ENCODE measurements around the gene BMPER.

The BMPER gene

DNA sequence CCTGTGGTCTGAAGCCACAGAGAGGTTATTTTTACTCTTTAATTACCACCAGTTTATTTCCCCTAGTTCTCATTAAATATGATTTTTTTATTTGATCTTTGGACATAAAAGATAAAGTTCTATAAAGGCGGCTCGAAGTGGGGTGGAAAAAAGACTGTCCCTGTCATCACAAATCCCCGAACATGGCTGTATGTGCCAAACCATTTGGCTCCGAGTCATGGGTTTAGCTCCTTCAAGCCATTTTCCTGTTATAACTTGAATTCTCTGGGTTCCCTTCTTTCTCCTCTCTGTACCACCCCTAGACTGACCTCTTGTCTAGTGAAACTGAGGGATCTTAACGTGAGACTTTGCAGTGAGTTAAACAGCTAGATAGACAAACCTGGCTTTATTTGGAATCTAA is 181.6 kb downstream of the BMPER start:
- DNase-seq (ENCODE audit: low read depth in 2 of 2, low spot score in 1 of 2), result no peak

DNA sequence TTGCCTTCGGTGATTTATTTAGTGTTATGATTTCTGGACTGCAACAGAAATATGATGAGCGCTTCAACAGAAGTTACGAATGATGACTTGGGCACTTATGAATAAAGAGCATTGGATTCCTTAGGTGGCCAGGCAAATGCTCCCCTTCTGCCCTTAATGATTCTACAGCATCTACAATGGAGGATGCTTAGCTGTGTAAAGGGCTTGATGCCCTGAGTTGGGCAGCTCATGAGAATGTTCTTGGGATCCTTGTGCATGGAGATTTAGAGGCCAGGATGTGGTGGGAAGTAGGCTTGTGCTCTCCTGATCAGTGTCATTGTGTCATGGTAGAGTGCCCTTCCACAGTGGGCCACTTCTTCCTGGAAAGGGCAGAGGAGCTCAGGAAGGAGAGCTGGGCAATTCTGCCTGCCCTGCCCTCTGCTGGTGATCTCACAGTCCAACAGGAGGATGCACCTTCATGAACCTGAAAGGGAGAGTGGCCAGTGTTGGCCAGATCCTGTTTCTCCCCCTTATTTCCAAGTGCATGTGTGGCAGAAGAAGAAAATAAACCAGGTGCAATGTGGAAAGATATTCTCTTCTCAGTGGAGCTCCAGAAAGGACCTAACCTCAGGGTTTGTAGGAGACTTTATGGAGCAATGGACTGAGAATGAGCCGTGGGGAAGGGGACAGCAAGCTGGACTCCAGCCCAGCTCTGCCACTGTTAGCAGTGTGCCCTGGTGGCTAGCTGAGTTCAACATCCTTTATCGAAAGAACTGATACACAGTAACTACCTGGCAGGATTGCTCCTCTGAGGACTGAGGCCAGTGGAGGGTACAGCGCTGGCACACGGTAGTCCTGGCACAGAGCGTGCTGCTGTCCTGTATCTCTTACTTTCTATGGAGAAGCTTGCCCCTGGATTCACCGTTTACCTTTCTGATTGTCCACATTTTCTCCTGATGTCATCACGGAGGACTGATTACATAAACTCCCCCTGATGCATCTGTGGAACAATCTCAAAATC is 182.9 kb downstream of the BMPER start:
- DNase-seq (ENCODE audit: low read depth in 2 of 2, low spot score in 1 of 2), result no peak

DNA sequence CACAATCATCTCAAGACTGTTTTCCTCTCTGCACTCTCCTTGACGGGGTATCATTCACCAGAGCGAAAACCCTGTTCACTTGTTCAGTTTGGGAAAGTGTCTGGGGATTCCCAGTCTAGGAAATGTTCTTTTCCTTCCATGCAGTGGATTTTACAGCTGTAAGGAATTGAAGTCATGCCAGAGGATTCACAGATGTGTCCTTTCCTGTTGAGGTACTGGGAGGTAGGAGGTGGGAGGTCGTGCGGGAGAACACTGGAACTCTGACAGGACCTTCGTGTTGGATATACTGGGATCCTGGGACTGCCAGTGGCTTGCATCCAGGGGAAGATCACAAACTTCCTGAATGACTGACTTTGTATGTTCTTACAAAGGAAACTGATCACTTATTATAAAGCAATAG is 185.5 kb downstream of the BMPER start:
- no peak for DNase-seq (ENCODE audit: low read depth in 2 of 2, low spot score in 1 of 2)

DNA sequence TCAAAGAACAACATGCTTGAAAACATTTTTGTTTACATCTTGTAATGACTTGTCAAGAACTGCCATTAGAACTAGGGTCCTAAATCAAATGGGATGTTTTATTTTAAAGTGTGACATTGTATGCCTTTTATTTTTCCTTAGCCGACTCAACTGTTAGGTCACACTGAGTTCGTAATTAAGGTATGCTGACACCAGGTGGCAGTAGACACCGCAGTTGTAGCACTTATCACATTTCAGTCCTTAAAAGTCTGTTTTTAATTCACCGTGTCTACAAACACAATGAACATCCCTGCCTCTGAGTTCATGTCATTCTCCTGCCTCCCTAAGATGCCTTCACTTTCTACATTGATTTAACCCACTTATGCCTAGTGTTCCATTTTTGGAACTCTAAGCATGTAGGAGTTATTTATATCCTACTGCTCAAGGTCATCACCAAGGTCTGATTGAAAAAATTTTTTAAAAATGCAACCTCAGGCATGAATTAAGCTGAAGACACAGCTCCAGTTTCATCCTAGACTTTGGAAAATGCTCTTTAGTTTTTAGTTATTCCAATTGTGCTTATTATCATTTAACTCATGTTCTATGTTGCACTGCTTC is 186.1 kb downstream of the BMPER start:
- no peak for DNase-seq (ENCODE audit: low read depth in 2 of 2, low spot score in 1 of 2)

DNA sequence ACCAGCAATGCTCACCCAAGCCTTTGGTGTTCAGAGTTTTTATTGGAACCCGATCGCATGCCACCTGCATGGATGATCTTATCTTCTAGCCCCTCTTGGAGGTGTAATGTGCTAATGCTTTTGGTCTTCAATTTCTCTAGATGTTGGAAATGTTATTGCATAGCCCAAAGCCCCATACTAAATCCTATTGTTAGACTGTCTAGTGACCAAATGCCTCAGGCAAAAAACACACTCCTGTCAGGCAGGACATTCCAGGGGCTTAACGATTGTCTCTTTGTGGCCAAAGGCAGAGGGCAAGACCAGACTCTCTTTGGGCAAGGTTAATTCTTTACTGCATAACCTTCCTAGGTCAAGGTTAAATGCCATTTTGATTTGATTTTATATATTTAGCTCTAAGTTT is 187.9 kb downstream of the BMPER start:
- no peak for DNase-seq (ENCODE audit: low read depth in 2 of 2, low spot score in 1 of 2)

DNA sequence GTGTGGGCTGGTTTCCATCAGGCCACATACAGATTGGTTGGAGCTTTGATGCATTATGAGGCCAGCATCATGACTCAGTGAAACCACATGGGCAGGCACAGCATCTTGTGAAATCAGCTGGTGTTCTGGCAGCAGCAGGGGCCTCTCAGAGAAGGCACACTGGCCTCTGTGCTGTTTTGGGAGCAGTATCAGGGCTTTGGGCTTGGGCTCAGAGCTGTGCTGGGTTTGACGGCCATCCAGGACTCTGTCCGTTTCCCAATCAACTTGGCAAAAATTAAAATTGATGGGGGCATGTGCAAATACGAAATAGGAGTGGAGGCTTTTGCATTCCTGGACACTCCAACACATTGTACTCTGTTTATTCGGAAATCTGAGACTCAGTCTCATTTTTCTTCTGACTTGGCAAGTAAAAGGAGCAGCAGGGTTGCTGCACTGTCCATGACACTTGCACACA is 190.9 kb downstream of the BMPER start:
- DNase-seq (ENCODE audit: low read depth in 2 of 2, low spot score in 1 of 2), result no peak

DNA sequence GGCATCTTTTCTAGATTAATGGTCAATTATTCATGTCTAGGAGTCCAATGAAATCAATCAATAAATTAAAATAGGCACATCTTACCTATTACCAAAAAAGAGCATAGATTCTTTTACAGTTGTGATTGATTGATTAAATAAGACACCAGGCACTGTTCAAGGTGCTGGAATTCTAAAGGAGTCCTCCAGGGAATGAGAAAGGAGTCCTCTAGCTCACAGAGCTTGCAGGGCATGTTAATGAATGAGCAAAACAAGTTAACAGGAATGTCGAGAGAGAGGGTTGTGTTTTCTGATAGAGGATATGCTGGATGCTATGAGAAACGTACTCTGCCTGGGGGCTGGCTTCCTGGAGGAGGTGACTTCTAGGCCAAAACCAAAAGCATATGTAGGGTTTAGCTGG is 191.4 kb downstream of the BMPER start:
- no peak for DNase-seq (ENCODE audit: low read depth in 2 of 2, low spot score in 1 of 2)

DNA sequence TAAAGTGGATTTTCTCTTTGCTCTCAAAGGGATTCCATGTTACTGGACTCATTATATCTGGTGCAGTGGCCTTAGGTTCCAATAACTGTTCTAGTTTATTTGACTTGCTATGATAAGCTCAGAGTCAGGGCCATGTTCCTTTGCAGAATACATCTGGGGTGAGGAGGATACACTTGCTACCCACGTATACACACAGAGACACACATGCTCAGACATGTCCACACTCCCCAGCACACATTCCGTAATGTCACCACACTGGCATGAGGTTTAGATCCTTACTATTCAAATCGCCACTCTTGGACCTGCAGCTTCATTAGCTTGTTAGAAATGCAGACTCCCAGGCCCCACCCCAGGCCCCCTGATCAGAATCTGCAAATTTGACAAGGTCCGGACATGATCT is 195.3 kb downstream of the BMPER start:
- DNase-seq (ENCODE audit: low read depth in 2 of 2, low spot score in 1 of 2), result no peak

DNA sequence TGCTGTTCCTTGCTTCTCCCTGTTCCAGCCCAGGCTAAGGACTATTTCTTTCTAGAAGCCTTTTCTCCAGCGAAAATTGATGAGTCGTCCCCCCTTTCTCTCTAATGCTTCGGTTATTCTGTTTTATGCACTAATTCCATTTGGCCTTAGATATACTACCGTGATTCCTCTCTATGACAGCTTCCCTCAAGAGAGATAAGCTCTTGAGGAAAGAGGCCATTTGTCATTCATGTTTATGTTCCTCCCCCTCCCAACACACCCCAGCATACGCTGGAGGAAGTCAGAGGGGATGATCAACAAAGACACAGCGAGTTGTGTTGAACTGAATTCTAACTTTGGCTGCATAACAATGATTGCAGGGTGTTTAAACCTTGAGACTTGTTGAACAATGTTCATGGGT is 198.8 kb downstream of the BMPER start:
- DNase-seq (ENCODE audit: low read depth in 2 of 2, low spot score in 1 of 2), result no peak

DNA sequence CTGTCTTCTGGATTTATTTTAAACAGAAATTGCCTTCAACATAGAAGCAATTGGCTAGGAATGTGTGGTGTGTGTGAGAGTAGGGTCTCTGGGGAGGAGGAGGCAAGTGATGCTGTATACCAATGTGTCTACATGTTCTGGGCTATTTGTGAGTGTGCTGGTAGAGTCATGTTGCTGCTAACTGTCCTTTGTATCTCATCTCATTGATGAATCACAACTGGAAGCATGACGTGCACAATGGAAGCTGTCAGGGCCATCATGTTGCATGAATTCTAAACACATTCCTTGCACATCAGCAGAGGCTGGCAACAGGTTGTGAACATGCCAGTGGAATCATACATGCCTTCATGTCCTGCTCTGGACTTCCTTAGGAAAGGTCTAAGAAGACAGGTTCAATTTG is 199.7 kb downstream of the BMPER start:
- DNase-seq (ENCODE audit: low read depth in 2 of 2, low spot score in 1 of 2), result no peak

DNA sequence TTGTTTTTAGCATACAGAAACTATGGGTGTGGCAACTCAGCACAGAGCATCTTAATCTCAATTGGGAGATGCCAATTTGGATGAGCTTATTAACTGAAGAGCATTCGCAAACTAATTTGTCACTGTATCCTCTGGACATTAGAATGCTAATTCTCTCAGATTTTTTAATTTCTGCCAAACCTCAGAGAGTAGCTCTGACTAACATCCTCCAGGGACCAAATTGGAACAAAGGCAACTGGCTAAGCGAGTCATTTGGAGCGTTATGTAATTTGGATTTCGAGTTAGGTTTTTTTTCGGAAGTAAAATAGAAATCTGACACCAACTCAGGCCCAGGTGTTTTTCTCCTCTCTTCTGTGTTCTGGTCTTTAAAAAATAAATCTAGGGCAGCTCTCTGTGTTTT is 201.9 kb downstream of the BMPER start:
- no peak for DNase-seq (ENCODE audit: low read depth in 2 of 2, low spot score in 1 of 2)

DNA sequence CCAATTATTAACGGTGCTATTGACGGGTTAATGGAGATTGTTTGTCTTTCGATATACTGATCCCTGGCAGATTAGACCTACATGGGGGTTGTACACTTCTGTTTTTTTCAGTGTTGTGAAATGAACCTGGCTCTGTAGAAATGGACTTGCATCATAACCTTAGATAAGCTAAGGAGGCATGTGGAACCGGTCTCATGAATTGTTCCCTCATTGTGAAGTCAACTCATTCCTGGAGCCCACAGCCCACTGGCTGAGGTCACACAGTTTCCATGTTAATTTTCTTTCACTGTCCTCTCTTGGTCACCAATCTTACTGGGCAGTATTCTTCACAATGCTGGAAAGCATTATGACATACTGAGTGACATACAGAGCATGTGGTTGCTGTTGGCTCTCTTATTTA is 202.8 kb downstream of the BMPER start:
- DNase-seq (ENCODE audit: low read depth in 2 of 2, low spot score in 1 of 2), result no peak

DNA sequence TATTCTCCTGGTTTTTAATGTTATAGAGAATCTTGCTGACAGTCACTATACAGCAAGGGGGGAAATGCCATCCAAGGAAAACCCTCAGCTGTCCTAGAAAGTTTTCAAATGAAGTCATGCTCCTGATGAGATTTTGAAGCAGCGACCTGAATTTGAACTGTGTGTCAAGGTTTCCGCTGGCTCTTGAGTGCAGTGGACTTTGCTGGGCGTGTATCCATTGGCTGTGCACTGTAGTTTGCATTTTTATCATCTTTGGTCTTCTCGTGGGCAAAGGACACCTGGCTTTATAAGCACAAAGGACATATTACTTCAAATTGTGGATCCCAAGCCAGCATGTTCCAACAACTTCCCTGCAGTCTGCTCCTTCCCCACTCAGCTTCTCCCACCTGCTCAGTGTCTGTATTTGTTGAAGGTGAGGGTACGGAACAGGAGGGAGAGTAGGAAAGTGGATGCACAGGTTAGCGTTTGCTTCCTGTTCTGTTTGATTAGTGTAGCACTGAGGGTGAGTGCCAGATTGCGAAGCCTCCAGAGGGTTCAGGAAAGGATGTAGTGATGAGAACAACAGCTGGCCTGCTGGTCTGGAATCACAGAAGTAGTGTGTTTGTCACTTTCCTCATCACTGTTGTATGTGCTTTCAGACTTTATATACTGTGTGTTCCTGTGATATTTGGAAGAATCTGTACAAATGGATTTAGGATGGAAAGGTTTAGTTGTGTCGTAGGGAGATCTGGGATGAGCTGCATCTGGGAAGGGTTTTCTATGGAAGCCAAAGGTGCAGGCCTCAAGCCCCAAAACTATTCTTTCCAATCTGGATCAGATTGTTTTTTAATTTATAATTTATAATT is 204.8 kb downstream of the BMPER start:
- no peak for DNase-seq (ENCODE audit: low read depth in 2 of 2, low spot score in 1 of 2)

DNA sequence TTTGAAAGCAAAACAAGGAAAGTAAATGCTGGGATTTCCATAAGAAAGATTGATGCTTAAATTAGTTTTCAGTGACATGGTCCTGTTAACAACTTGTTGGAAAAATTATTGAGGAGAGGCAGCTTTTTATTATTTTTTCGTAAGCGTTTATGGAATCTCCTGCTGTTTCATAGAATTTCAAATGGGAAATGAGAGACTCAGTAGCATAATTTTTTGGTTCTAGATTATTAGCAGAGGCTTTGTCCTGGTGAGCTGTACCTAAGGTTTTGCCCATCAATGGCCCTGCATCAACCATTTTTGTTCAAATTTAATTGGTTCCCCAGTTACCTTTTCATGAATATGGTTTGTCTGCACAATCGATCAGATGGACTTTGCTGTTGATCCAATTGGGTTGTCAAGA is 205.7 kb downstream of the BMPER start:
- DNase-seq (ENCODE audit: low read depth in 2 of 2, low spot score in 1 of 2), result no peak

DNA sequence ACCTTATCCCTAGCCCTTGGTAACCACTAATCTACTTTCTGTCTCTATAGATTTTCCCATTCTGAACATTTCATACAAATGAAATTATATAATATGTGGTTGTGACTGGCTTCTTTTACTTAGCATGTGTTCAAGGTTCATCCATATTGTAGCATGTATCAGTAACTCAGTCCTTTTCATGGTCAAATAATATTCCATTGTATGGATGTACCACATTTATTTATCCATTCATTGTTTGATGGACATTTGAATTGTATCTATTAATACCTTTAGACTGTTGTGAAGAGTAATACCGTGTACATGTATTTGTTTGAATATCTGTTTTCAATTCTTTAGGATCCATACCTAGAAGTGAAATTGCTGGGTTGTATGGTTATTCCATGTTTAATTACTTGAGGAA is 210.2 kb downstream of the BMPER start:
- DNase-seq (ENCODE audit: low read depth in 2 of 2, low spot score in 1 of 2), result no peak

DNA sequence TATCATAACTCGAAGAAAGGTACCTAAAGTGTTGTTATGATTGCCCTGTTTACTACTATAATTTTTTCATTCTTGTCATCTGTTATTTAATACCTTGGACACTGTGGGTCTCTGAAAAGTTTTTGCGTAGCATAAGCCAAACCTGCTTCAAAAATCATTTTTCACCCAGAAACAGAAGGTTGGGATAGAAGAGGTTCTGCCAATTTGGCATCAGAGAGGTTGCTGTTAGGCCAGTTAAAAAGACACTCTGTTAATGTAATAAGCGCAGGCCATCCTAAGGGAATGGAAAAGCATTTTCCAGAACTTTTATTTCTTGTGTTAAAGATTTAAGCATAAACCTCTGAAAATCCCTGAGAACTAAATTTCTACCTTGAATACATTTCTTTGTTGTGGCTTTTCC is 212.2 kb downstream of the BMPER start:
- no peak for DNase-seq (ENCODE audit: low read depth in 2 of 2, low spot score in 1 of 2)

DNA sequence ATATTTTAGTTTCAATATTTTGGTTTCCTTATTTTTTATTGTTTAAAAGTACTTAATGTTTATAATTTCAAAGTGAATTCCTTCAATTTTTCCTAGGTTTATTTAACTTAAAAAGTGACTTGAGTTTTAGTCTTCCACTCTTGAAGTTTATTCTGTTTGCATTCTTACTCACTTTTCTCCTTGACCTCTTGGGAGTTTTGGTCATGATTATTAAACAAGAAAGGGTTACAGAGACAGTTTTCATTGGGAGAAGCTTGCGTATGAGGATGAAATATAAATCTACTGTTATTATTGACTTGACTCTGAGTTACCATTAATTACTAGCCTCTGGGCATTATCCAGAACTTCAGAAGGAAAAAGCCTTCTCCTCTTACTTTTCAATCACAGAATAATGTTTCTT is 216.0 kb downstream of the BMPER start:
- DNase-seq (ENCODE audit: low read depth in 2 of 2, low spot score in 1 of 2), result no peak

DNA sequence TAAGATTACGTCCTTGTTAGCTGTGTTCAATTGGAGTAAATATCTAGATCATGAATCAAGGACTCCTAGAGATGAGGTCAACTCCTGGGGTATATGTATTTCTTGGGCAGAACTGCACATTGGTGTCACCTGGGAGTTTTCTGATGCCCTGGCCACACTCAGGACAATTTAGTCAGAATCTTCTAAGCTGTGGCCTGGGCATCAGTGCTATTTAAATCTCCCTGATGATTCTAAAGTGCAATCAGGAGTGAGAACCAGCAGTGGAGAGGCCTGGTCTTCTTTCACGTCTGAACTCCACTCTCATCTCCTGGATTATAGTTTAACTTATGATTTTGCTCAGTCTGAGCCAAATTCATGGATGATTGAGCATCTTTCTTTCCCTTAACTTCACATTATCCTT is 218.0 kb downstream of the BMPER start:
- no peak for DNase-seq (ENCODE audit: low read depth in 2 of 2, low spot score in 1 of 2)

DNA sequence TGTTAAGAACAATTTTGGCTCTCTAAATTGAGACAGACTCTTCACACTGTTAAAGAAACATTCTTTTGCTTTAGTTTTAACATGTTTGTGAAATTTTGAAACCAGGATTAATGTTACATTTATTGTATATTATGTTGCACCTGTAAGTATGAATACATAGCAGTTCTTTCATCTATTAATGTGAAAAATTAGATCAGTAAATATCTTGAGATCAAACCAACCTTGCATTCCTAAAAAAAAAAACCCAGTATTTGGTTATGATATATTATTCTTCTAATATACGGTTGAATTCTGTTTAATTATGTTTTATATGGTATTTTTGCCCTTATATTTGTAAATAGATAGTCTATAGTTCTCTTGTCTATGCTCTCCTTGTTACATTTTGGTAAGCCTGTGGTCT is 219.4 kb downstream of the BMPER start:
- DNase-seq (ENCODE audit: low read depth in 2 of 2, low spot score in 1 of 2), result no peak

DNA sequence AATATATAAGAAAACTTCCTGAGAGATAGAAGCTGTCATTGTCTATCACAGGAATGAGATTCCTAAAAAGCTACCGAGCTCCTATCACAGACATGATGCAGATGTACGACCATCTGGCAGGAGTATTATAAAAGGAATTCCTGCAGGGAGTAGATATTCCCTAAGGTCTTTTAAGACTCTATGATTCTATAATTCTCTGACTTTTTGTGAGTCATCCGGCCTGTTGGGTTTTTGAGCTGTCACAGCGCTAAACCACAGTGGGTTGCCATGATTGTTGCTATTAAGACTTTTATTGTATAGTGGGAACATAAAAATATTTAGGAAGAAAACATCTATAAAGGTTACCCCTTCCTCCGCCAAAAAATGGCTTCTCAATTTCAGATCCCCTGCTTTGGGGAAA is 223.4 kb downstream of the BMPER start:
- no peak for DNase-seq (ENCODE audit: low read depth in 2 of 2, low spot score in 1 of 2)

DNA sequence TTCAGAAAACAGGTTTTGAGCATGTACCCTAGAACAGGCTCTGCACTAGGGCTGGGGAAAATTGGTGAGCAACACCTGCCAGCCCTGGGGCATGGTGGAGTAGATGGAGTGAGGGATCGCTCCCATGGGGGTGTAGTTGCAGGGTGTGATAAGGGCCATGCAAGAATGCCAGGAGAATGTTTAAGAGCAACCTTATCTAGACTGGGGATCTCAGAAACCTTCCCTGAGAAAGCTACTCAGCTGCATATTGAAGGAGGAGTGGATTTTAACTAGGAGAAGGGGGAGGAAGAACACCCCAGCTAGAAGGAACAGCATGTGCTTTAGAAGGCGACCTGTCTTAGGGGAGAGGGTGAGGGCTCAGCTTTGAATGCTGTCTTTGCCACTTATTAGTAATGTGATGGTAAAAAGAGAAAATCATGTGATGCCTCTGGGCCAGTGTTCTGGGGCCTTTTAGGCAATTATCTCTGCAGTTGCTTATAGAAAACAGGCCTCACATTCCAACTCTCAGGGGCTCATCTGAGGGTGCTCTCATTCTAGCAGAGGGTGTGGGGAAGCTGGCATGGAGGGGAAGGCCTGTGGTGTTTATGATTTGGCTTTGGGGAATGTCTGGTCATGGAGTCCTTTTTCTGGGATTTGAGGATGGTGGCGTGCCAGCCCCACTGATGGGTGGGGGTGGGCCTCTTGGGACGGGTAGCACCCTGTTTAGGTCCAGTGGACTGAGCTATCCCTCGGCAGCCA is 225.4 kb downstream of the BMPER start:
- DNase-seq (ENCODE audit: low read depth in 2 of 2, low spot score in 1 of 2), result no peak

Measured in stimulated activated CD8-positive, alpha-beta memory T cell treated with anti-CD3 and anti-CD28 coated beads, Interleukin-4, amount 100 ng/mL, for 4 hours (primary cell).